Ishikawa (cell line): ENCODE measurements around the gene COMTD1.

Experiments used
- CEBPB ChIP-seq: IDR thresholded peaks from 2 replicates; pipeline ENCODE4 v1.6.1; 2012
- CREB1 ChIP-seq: IDR thresholded peaks from 2 replicates; pipeline ENCODE4 v1.6.1; 2012; ENCODE audit warnings: low read depth
- EGR1 ChIP-seq: IDR thresholded peaks from 2 replicates; pipeline ENCODE4 v1.6.1; 2012
- EP300 ChIP-seq: IDR thresholded peaks from 2 replicates; pipeline ENCODE4 v1.6.1; 2012; ENCODE audit warnings: borderline replicate concordance
- FOXM1 ChIP-seq: IDR thresholded peaks from 2 replicates; pipeline ENCODE4 v1.6.1; 2012; ENCODE audit warnings: low read depth, borderline replicate concordance
- MAX ChIP-seq: IDR thresholded peaks from 2 replicates; pipeline ENCODE4 v1.6.1; 2012
- NFIC ChIP-seq: IDR thresholded peaks from 2 replicates; pipeline ENCODE4 v1.6.1; 2012
- RAD21 ChIP-seq: IDR thresholded peaks from 2 replicates; pipeline ENCODE4 v1.6.1; 2012; ENCODE audit warnings: low read depth
- REST ChIP-seq: IDR thresholded peaks from 2 replicates; pipeline ENCODE4 v1.6.1; 2012; ENCODE audit warnings: low read depth, mild to moderate bottlenecking
- TAF1 ChIP-seq: IDR thresholded peaks from 2 replicates; pipeline ENCODE4 v1.6.1; 2012; ENCODE audit warnings: low read depth, mild to moderate bottlenecking
- TCF12 ChIP-seq: IDR thresholded peaks from 2 replicates; pipeline ENCODE4 v1.6.1; 2012; ENCODE audit warnings: low read depth
- TEAD4 ChIP-seq: IDR thresholded peaks from 2 replicates; pipeline ENCODE4 v1.6.1; 2012
- USF1 ChIP-seq: IDR thresholded peaks from 2 replicates; pipeline ENCODE4 v1.6.1; 2012
- YY1 ChIP-seq: IDR thresholded peaks from 2 replicates; pipeline ENCODE4 v1.6.1; 2012; ENCODE audit warnings: low read depth
- ZBTB7A ChIP-seq: IDR thresholded peaks from 2 replicates; pipeline ENCODE4 v1.6.1; 2012; ENCODE audit warnings: low read depth

COMTD1 gene

GRCh38 chr10:75244487-75245353 lies 9.0 kb upstream of the COMTD1 start:
- TF ChIP-seq CEBPB (no peak), TEAD4 (no peak), ZBTB7A (no peak), RAD21 (no peak), USF1 (no peak), MAX (no peak), TCF12 (no peak), NFIC (no peak), TAF1 (no peak), FOXM1 (no peak), CREB1 (no peak), YY1 (no peak), REST (no peak), EP300 (no peak), EGR1 (no peak)

- TF ChIP-seq CEBPB (no peak), FOXM1 (no peak), TEAD4 (no peak), MAX (no peak)
Measured at GRCh38 chr10:75243426-75243825, 7.7 kb upstream of the COMTD1 start.

- no peak for TF ChIP-seq RAD21
Measured at GRCh38 chr10:75240329-75241076, 4.7 kb upstream of the COMTD1 start.

- TF ChIP-seq TEAD4 = no peak
- TF ChIP-seq EGR1 = no peak
- TF ChIP-seq YY1 = no peak
- no peak for TF ChIP-seq MAX
- no peak for TF ChIP-seq TCF12
- TF ChIP-seq CREB1 = no peak
- TF ChIP-seq NFIC = 0 out of 2 replicates have a peak, but pooled peaks have one; percentile 7
- no peak for TF ChIP-seq CEBPB
Measured at GRCh38 chr10:75239096-75239790, 3.5 kb upstream of the COMTD1 start.

GRCh38 chr10:75238182-75239095 lies 2.7 kb upstream of the COMTD1 start:
- no peak for TF ChIP-seq NFIC

GRCh38 chr10:75236178-75236825 lies 545 bp upstream of the COMTD1 start:
- TF ChIP-seq FOXM1 (no peak), TEAD4 (0 out of 2 replicates have a peak, but pooled peaks have one; percentile 0)

GRCh38 chr10:75234683-75235374 lies 928 bp downstream of the COMTD1 start:
- TF ChIP-seq YY1 = 0 out of 2 replicates have a peak, but pooled peaks have one; percentile 40
- TF ChIP-seq ZBTB7A = no peak; the same call in 1 of the 2 replicates
- TF ChIP-seq CREB1 = 0 out of 2 replicates have a peak, but pooled peaks have one; percentile 7
- TF ChIP-seq FOXM1 = no peak
- TF ChIP-seq USF1 = peak; percentile 22; the same call in 1 of the 2 replicates
- TF ChIP-seq CEBPB = no peak
- peak; percentile 37; the same call in 1 of the 2 replicates for TF ChIP-seq TCF12
